ENCODE measurements around the gene IRAK4.

Gene IRAK4

GRCh38 chr12:43835656-43836474 lies 77.1 kb downstream of the IRAK4 start, which contains the start of gene TMEM117:
Gene TMEM117, plus strand, starts transcription at chr12:43836081.
- no peak for DNase-seq (ENCODE audit: low read depth, low spot score)

GRCh38 chr12:43836475-43836989 lies 77.8 kb downstream of the IRAK4 start:
- DNase-seq (ENCODE audit: low read depth, low spot score) = no peak
